Activated CD8-positive, alpha-beta memory T cell treated with anti-CD3 and anti-CD28 coated beads, Interleukin-2, amount 50 U/mL, for 4 hours (primary cell): ENCODE measurements around the gene LGALS3.

Source experiments
- DNase-seq: peaks from one replicate; pipeline ENCODE4 v3.0.0-alpha.2; 2020

LGALS3 gene

DNA sequence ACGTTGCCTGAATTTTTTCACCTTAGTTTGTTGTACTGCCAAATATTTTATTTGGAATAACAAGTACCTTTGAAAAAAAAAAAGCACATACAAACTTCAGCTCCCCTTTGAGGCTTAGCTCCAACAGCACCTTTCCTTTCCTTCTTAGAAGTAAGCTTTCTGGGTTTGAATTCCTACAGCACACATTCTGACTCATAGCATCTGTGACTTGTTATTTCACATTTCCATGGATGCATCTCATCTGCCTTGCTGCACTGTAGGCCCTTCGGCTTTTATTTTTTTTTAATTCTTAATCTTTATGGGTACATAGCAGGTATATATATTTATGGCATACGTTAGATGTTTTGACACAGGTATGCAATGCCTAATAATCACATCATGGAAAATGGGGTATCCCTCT, 7.2 kb downstream of the LGALS3 start:
- no peak for DNase-seq

GRCh38 chr14:55136885-55137786, 8.1 kb downstream of the LGALS3 start:
- DNase-seq: no peak

GRCh38 chr14:55138091-55138490, 9.0 kb downstream of the LGALS3 start:
- DNase-seq: no peak

DNA sequence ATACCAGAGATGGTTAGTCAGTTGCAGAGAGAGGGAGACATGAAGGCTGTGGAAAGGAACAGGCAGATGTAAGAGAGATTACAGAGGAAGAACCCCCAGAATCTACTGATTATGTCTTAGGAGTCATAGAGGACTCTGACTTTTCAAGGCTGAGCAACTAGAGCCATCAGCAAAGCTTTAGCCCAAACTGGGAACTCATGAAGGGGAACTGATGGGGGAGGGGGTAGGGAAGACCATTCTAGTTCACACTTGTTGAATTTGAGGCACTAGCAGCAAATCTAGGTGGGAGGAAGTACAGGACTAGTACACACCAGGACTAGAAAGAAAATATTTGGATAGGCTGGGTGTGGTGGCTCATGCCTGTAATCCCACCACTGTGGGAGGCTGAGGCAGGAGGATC, 10.1 kb downstream of the LGALS3 start:
- DNase-seq: no peak

GRCh38 chr14:55139696-55140509, 10.9 kb downstream of the LGALS3 start:
- no peak for DNase-seq

- no peak for DNase-seq
Measured at GRCh38 chr14:55141825-55142224, 12.8 kb downstream of the LGALS3 start.

DNA sequence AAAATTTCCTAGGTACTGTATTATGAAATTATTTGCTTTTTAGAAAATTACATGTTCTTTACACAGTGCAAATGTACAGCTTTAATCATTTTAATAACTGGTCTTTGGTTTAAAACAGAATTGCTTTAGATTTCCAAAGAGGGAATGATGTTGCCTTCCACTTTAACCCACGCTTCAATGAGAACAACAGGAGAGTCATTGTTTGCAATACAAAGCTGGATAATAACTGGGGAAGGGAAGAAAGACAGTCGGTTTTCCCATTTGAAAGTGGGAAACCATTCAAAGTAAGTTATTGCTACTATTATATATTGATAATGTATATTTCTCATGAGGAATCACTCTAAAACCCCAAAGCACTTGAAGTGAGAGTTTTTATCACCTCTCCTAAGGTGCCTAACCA, 13.4 kb downstream of the LGALS3 start:
- DNase-seq: no peak

- DNase-seq: no peak
Measured at GRCh38 chr14:55146425-55146824, 17.4 kb downstream of the LGALS3 start.

DNA sequence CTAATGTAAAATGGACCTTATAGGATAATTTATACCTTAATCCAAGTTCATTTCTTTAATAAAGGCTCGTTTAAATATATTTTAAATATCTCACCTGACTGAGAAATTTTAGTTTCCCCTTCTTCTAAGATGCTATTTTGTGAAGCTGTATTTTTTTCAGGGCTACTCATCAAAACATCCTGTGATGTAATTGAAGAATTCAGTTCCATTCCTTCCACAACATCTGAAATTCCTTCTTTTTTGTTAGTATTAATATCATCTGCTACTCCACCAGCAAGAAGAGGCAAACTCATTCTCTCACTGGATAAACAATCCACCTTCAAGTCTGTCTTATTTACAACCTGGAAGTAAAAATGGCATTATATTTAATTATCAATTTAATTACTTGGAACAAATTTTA, 22.5 kb downstream of the LGALS3 start:
- DNase-seq: no peak

GRCh38 chr14:55152052-55152753, 23.2 kb downstream of the LGALS3 start:
- DNase-seq: no peak

GRCh38 chr14:55153951-55154350, 24.9 kb downstream of the LGALS3 start:
- DNase-seq: no peak

DNA sequence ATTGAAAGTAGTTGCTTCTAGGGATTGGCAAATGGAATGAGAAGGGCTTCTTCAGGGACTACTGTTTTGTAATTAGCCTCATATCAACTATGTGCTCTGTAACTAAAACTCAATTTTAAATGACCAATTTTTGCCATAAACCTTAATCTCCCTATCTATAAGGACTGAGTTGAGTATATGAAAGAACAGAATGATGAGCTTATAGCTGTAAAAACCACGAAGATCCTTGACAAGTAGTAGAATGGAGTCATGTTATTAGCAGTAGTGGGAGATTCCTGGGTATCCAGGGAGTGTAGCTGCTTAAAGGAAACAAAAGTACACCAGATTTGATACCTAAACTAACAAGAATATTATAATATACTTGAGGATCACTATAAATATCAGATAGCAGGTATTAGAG, 28.0 kb downstream of the LGALS3 start:
- no peak for DNase-seq

- DNase-seq: no peak
Measured at GRCh38 chr14:55158412-55158811, 29.4 kb downstream of the LGALS3 start.

DNA sequence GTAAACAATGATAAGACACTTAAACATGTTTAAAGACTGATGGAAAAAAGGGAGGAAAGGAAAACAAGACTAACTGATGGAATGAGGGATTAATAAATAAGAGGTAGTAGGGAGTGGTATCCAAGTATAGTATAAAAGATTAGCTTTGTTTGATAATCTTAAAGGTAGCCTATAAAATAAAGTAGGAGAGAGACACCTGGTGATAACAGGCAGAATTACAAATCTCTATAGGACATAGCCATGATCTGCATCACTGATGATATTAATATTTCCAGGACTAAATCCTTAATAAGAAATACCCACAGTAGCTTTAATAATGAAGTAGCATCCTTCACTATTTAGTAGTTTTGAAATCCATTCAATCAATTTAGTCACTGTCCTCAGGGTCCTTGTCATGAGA, 31.9 kb downstream of the LGALS3 start:
- DNase-seq: no peak

GRCh38 chr14:55170526-55170925, 41.5 kb downstream of the LGALS3 start:
- DNase-seq: no peak

GRCh38 chr14:55180006-55180405, 51.0 kb downstream of the LGALS3 start:
- DNase-seq: no peak

GRCh38 chr14:55180434-55180833, 51.4 kb downstream of the LGALS3 start:
- DNase-seq: no peak

GRCh38 chr14:55188686-55189295, 59.7 kb downstream of the LGALS3 start:
- no peak for DNase-seq

DNA sequence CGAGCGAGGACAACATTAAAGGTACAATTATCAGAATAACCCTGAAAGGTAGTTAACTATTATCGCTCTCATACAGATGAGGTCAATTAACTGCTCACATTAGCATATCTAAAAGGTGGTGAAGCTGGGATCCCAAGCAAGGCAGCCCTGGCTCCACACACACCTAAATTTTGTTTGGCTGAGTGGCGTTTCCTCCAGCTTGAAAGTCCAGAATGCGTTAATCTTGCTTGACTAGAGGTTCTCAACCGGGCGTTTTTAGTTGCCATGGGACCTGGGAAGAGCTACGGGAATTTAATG, 61.8 kb downstream of the LGALS3 start:
- DNase-seq: no peak

- peak; percentile 82 for DNase-seq
Measured at GRCh38 chr14:55191203-55192053, 62.4 kb downstream of the LGALS3 start, which contains the start of gene DLGAP5. Gene DLGAP5 (minus strand): TSS chr14:55191585. CDS start chr14:55189179, 2,406 bp downstream.

DNA sequence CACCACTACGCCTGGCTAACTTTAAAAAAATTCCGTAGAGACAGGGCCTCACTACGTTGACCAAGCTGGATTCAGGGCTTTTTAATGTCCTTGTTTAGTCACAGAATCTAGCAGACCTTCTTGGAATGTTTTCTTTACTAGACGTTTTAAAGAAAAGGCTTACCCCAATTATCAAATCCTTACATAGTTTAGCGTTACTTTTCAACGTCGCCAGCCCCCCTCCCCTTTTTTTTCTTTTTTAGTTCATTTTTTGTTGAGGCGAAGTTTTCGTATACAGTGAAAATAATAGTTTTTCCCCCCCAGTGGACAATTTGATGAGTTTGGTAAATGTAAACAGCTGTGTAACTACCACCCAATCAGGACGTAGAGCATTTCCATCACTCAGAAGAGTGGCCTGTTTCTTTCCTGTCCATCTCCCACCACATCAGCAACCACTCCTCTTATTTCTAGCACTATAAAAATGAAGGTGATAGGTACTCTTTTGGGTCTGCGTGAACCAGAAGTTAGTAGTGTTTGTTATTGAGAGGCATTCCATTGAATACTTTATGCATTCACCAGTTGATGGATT, 63.1 kb downstream of the LGALS3 start:
- DNase-seq: no peak
